HFF-Myc (cell line): ENCODE measurements around the gene ROBO3.
A peak's percentile ranks its signal among the peaks of the same experiment; 100 is the strongest.

Source experiments
- DNase-seq: peaks from one replicate; pipeline ENCODE4 v3.0.0-alpha.2; 2011; ENCODE audit warnings: low read depth; ENCODE audit errors: extremely low read depth
- H3K4me3 ChIP-seq: replicated peaks from 2 replicates; pipeline ENCODE4 v1.5.1; 2011; ENCODE audit warnings: low read depth, mild to moderate bottlenecking, control low read depth, low read length
- CTCF ChIP-seq: IDR thresholded peaks from 2 replicates; pipeline ENCODE4 v1.5.1; 2012; ENCODE audit warnings: mild to moderate bottlenecking, low read depth, low read length, control low read depth; ENCODE audit errors: missing control alignments

ROBO3 gene

GRCh38 chr11:124891373-124891861 lies 26.2 kb downstream of the ROBO3 start:
- DNase-seq: no peak
- peak; percentile 14 for TF ChIP-seq CTCF

GRCh38 chr11:124892146-124892545 lies 26.9 kb downstream of the ROBO3 start:
- H3K4me3 ChIP-seq: no peak overlapping the region
- no peak for DNase-seq
- TF ChIP-seq CTCF: no peak

More at GRCh38 chr11:124891373-124891861, 26.2 kb downstream of the ROBO3 start:
- no peak overlapping the region for H3K4me3 ChIP-seq

GRCh38 chr11:124892750-124893454 lies 27.7 kb downstream of the ROBO3 start:
- H3K4me3 ChIP-seq: no peak overlapping the region
- DNase-seq: no peak
- TF ChIP-seq CTCF: no peak

- no peak overlapping the region for H3K4me3 ChIP-seq
- no peak for DNase-seq
- TF ChIP-seq CTCF: no peak
Observed at GRCh38 chr11:124893781-124894401, 28.7 kb downstream of the ROBO3 start.

- H3K4me3 ChIP-seq: no peak overlapping the region
- TF ChIP-seq CTCF: no peak
- DNase-seq: no peak
Observed at GRCh38 chr11:124894606-124895430, 29.6 kb downstream of the ROBO3 start.

- H3K4me3 ChIP-seq: no peak overlapping the region
- no peak for TF ChIP-seq CTCF
- no peak for DNase-seq
Observed at GRCh38 chr11:124895471-124895971, 30.3 kb downstream of the ROBO3 start.
